UCSD-AML1 (cell line): ENCODE results near the gene MS4A6E.
"Not testable (repeated sequence)": the region's sequence is repeated elsewhere in the genome, so short reads cannot be mapped to it uniquely, and the experiment has no call there.

Experiments
- DNase-seq: peaks from one replicate; lab custom pipeline; 2025; ENCODE audit not compliant: unreplicated experiment; lab: John Stamatoyannopoulos, UW

Gene MS4A6E

GRCh38 chr11:60334005-60334620 is 7.1 kb downstream of the MS4A6E start:
- DNase-seq, result peak; percentile 43

- DNase-seq, result no peak
Measured at GRCh38 chr11:60336767-60337391, 9.8 kb downstream of the MS4A6E start.

- no peak for DNase-seq
Measured at GRCh38 chr11:60338053-60338452, 11.0 kb downstream of the MS4A6E start.

DNA sequence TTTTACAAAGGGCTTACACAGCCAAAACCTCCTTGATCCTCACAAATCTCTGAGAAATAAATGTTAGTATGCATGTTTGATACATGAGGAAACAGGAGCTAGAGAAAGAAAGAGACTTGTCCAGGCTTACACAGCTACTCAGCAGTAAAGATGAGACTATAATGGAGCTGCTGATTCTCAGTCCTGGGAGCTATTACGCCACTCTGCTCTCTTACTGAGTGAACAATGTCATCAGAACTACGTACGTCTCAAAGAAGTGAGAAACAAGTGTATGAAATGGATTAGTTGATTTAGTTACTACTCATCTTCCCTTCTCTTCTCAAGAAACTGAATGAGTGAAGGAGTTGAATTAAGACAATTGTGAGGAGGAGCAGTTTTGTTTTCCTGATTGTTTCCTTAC is 12.3 kb downstream of the MS4A6E start:
- DNase-seq, result no peak

DNA sequence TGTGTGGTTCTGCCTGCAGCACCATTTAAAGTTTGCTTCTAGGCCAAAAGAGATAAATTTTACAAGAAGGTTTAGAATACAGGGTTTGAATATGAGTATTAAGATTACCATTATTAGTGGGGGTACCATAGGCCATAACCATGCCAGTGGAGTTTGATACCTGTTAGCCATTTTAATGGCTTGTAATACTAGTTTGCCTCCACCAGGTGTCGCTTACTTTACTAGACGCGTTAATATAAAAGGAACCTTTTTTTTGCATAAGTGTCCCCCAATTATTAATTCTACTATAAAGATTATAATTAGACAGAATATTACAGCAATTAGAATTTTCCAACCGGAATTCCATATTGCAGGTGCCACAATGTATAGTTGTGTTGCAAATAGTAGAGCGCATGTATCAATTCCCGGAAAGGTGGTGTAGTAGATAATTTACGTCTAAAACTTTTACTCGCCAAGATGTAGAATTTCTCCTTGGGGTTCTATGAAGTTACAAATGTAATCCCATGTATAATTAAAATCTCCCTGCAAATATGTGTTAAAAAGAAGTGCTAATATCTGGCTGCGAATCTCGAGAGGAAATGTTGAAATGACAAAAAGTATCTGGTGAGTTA is 16.1 kb downstream of the MS4A6E start:
- DNase-seq, result no peak

DNA sequence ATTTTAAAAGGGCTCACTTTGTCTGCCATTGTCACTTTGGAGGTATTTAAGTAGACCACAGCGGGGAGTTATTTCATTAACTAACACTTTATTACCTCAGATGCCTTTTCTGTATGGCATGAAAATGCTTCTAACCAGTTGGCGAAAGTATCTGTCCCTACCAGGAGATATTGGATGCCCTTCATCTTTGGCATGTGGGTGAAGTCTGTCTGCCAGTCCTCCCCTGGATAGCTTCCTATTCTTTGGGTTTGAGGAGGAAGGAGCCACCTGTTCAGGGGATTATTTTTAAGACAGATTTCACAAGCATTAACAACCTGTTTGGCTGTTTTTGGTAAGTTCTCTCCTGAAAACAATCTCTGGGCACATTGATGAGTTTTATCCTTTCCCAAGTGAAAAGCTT is 17.1 kb downstream of the MS4A6E start:
- DNase-seq, result no peak

DNA sequence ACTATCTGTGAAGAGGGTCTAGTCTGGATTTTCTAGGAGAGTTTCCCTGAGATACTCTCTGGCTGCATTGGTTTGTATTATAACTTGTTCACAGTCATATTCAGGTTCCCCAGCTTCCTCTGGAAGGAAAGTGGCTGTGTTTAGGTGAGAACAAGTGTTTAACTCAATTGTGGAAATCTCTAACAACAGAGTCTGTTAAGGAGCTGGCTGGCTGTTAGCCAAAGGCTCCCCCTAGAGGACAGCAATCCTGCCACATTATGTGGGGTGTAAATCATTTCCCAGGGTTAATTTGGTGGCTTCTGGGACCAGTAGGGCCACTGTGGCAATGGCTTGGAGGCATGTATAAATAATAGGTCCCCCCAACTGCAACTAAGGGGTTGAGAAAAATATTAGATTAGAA is 18.4 kb downstream of the MS4A6E start:
- DNase-seq, result peak; percentile 29

GRCh38 chr11:60347084-60347797 is 20.2 kb downstream of the MS4A6E start:
- DNase-seq, result no peak

DNA sequence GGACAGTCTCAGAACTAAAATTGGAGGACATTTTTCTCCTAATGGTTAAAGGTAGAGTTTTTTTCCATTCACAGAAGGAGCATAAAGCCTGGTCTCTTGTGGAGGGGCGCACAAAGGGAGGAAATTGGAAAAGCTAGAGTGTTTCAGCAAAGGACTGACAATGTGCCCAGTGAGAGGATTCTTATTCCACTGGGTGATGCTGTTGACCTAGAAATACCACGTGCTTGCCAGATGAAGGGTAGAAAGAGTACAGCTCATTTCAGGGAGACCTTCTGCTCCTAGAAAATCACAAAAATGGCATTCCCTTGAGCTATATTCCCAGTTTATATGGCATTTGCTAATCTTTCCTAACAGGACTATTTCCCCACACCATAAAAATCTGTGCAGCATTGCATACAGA is 21.1 kb downstream of the MS4A6E start:
- DNase-seq, result no peak

DNA sequence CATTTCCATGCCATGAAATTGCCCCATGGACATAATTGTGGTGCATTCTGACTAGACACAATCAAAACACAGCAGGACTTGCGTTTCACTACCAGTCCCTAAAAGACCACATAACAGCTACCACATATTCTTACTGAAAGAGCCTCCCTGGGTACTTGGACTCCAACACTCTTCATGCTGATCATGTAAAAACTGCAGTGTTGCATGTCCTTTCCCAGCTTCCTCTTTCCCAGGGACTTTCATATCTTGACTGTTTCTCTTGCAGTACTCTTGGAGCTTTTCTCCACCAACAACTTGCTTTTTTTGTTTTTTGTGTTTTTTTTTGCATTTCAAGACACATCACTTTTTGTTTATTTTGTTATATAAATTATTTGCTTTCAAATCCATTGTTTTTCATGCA is 22.9 kb downstream of the MS4A6E start:
- no peak for DNase-seq

GRCh38 chr11:60357771-60358170 is 30.7 kb downstream of the MS4A6E start:
- DNase-seq, result no peak

DNA sequence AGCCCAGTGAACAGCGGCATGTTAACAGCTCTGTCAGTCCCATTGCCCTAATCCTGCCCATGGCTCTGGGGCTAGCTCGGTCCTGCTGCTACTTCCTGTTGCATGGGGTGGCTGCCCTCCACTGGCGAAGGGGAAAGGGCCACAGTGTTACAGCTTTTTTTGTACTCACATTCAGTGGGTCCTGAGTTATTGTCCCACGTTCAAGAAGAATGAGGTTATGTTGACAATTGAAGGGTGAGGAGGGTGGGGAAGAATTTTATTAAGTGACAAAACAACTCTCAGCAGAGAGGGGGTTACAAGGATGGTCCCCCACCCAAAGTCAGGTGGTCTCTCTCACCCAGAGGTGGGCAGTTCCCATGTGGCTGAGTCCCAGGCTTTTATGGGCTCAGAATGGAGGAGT is 33.6 kb downstream of the MS4A6E start:
- DNase-seq, result no peak

GRCh38 chr11:60362241-60362640 is 35.2 kb downstream of the MS4A6E start:
- DNase-seq, result no peak

GRCh38 chr11:60363542-60364470 is 36.8 kb downstream of the MS4A6E start:
- DNase-seq, result peak; percentile 53

GRCh38 chr11:60366262-60366904 is 39.3 kb downstream of the MS4A6E start:
- not testable (repeated sequence) for DNase-seq

- DNase-seq, result no peak
Measured at GRCh38 chr11:60367009-60367408, 40.0 kb downstream of the MS4A6E start.

- DNase-seq, result no peak
Measured at GRCh38 chr11:60367896-60368295, 40.8 kb downstream of the MS4A6E start.

- no peak for DNase-seq
Measured at GRCh38 chr11:60370252-60370810, 43.3 kb downstream of the MS4A6E start.

GRCh38 chr11:60370811-60371298 is 43.8 kb downstream of the MS4A6E start:
- no peak for DNase-seq

- DNase-seq, result no peak
Measured at GRCh38 chr11:60371386-60371785, 44.3 kb downstream of the MS4A6E start.
